IPS DF 4.7 (cell line): Measurements from ENCODE around the gene TRMT10B.
"Not testable (repeated sequence)": the region's sequence is repeated elsewhere in the genome, so short reads cannot be mapped to it uniquely, and the experiment has no call there.

Experiments used
- DNase-seq: peaks from one replicate; pipeline ENCODE4 v3.0.0-alpha.2; 2013; ENCODE audit warnings: low spot score; ENCODE audit errors: extremely low read depth

TRMT10B gene

GRCh38 chr9:37800631-37801286, 47.2 kb downstream of the TRMT10B start, which contains the start of gene DCAF10:
DCAF10 (plus strand) TSS chr9:37800797; CDS start chr9:37800867, 70 bp downstream.
- DNase-seq: no peak

GRCh38 chr9:37801287-37801850, 47.8 kb downstream of the TRMT10B start:
- DNase-seq: no peak

- no peak for DNase-seq
Observed at GRCh38 chr9:37801959-37802711, 48.5 kb downstream of the TRMT10B start.

GRCh38 chr9:37806271-37806670, 52.7 kb downstream of the TRMT10B start:
- DNase-seq: no peak

- DNase-seq: not testable (repeated sequence)
Observed at GRCh38 chr9:37809676-37810075, 56.1 kb downstream of the TRMT10B start.

- DNase-seq: no peak
Observed at GRCh38 chr9:37811906-37812476, 58.4 kb downstream of the TRMT10B start.

- DNase-seq: no peak
Observed at GRCh38 chr9:37812773-37813379, 59.3 kb downstream of the TRMT10B start.

GRCh38 chr9:37818849-37819248, 65.2 kb downstream of the TRMT10B start:
- no peak for DNase-seq

GRCh38 chr9:37820142-37820541, 66.5 kb downstream of the TRMT10B start:
- no peak for DNase-seq

- not testable (repeated sequence) for DNase-seq
Observed at GRCh38 chr9:37825174-37825573, 71.6 kb downstream of the TRMT10B start.

GRCh38 chr9:37827483-37828165, 74.0 kb downstream of the TRMT10B start:
- DNase-seq: no peak
